Activated CD4-positive, alpha-beta memory T cell treated with anti-CD3 and anti-CD28 coated beads, Interleukin-2, amount 10 ng/mL, durations not matched to agents 7 days and 5 days (primary cell): ENCODE data around the gene DENND4B. TPM values are rescaled to one million over a fixed set of nuclear protein-coding genes. Genes with fewer than 3 reads are reported as not detected.

Experiments
- CTCF ChIA-PET: fragments of 350-600 bp; sonication (Branson Sonifier 250); formaldehyde crosslinking; loops from one replicate; lab custom pipeline; 2021; ENCODE audit warnings: antibody characterized with exemption, inconsistent platforms; lab: Charles Lee
- POLR2A ChIA-PET: fragments of 350-600 bp; sonication (Branson Sonifier 250); formaldehyde crosslinking; loops from one replicate; lab custom pipeline; 2021; ENCODE audit warnings: antibody characterized with exemption; lab: Charles Lee
- DNase-seq: peaks from one replicate; pipeline ENCODE4 v3.0.0-alpha.2; 2020
- H3K27ac Mint-ChIP-seq: one replicate; pipeline ENCODE4 v1.8.0; 2021; ENCODE audit warnings: mild to moderate bottlenecking, mixed read lengths
- H3K27me3 Mint-ChIP-seq: one replicate; pipeline ENCODE4 v1.8.0; 2021; ENCODE audit warnings: mixed read lengths
- H3K36me3 Mint-ChIP-seq: one replicate; pipeline ENCODE4 v1.8.0; 2021; ENCODE audit warnings: low read depth, mixed read lengths
- H3K4me1 Mint-ChIP-seq: one replicate; pipeline ENCODE4 v1.8.0; 2021; ENCODE audit warnings: mixed read lengths
- H3K4me3 Mint-ChIP-seq: one replicate; pipeline ENCODE4 v1.8.0; 2021; ENCODE audit warnings: mild to moderate bottlenecking, mixed read lengths
- H3K9me3 Mint-ChIP-seq: one replicate; pipeline ENCODE4 v1.8.0; 2021; ENCODE audit warnings: mixed read lengths
- total RNA-seq, 2 experiments: library from RNA; stranded (reverse); gene quantifications; one replicate each; pipeline ENCODE4 v1.2.3, GENCODE V29; 2021

Gene DENND4B
- total RNA-seq, 2 experiments from 2014 or later = 159 to 166 TPM

DNA sequence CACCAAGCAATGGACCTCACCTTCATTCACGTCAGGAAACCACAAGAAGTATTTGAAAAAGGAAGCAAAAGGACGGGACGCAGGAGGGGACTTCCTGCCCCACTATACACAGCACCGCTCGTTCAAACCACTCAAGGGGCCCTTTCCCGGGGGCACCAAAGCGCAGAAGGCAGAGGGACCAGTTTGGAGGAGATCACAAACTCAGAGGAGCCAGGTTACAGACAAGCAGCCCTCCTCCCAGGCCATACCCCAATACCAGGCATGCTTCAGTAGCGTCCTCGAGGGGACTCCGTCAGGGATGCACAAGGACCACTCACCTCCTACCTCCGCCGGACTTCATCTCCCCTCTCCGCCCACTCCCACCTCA is 11.2 kb upstream of the DENND4B start:
- no peaks in the 10 kb centered on the region for H3K27me3 Mint-ChIP-seq
- peak; percentile 55 for DNase-seq
- H3K4me3 Mint-ChIP-seq = peak overlapping the region; percentile 96
- ChIA-PET CTCF (interaction anchor here (1.3 to 6.0 kb wide), 4 partner anchors 9 to 29 kb away, joined by 5 to 51 read pairs (median 10); partner anchors contain the start of genes CREB3L4, DENND4B and RAB13), POLR2A (interaction anchor here (0.6 to 7.3 kb wide), 10 partner anchors 9 to 380 kb away, joined by 3 to 112 read pairs (median 8); partner anchors contain the start of genes CREB3L4, DENND4B, GATAD2B and JTB)
- peaks cover 61% of the 10 kb centered on the region for H3K4me1 Mint-ChIP-seq
- peak overlapping the region; percentile 95 for H3K27ac Mint-ChIP-seq
- no peaks in the 10 kb centered on the region for H3K9me3 Mint-ChIP-seq
- peaks cover 47% of the 10 kb centered on the region for H3K36me3 Mint-ChIP-seq

DNA sequence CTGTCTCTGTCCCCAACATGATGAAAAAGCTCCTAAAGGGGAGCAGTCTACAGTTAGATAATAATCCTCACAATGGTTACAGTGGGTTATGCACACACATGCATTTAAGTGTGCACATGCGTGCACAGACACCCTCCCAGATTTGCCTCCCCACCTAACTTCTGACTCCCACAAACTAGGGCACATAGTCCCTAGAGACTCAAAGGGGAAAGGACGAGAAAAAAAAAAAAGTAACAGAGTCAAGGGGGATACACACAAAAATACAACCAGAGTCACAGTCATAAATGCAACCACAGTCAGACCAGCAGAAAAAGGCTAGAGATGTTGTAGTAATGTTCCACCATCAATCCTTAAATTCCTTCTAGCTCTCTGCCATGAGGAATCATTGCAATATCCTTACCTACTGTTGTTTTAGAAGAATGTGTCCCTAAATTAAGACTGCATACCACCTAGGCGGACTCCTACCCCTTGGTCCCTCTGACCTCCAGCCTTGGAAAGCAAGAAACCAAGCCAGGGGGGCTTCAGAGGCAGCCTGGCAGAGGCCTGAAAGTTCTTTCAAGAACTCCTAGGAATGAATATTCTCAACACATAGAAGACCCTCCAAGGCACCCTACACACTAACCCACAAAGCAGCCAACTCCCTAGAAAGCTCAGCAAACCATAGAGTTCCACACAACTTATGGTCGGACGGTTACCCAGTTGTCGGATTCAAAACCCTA is 10.6 kb upstream of the DENND4B start:
- Mint-ChIP-seq H3K9me3 (no peaks in the 10 kb centered on the region), H3K27me3 (no peaks in the 10 kb centered on the region), H3K27ac (peak overlapping the region; percentile 95), H3K36me3 (peaks cover 49% of the 10 kb centered on the region), H3K4me3 (peak overlapping the region; percentile 96), H3K4me1 (peaks cover 55% of the 10 kb centered on the region)
- ChIA-PET CTCF (interaction anchor here (1.4 to 6.0 kb wide), 4 partner anchors 10 to 35 kb away, joined by 5 to 51 read pairs (median 10); partner anchors contain the start of genes CREB3L4, DENND4B and RAB13), POLR2A (interaction anchor here (0.6 to 7.3 kb wide), 9 partner anchors 9 to 379 kb away, joined by 3 to 112 read pairs (median 11); partner anchors contain the start of genes CREB3L4, DENND4B, GATAD2B and JTB)
- DNase-seq = no peak

DNA sequence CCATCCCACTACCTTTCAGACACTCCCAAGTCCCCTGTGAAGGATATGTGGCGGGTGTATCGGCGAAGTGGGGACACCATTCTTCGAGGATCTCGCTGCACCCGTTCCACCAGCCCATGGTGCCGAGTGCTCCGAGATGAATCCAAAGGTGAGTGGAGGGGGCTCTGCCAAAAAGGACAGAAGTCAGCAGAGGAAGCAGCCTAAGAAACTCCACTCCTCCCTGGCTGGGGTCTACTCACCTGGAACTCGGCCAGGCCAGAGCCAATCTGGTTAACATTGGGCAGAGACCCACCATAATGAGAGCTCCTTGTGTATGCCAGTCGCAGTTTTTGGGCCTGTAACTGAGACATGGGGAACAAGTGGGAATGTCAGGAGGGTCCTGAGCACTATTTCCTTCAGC is 8.3 kb upstream of the DENND4B start:
- CTCF ChIA-PET = interaction anchor here (6.0 kb wide), 1 partner anchor 9 kb away, joined by 51 read pairs; the partner anchor contains the start of gene DENND4B
- H3K4me3 Mint-ChIP-seq = no peak overlapping the region
- H3K27ac Mint-ChIP-seq = no peak overlapping the region
- H3K4me1 Mint-ChIP-seq = peaks cover 44% of the 10 kb centered on the region
- no peaks in the 10 kb centered on the region for H3K9me3 Mint-ChIP-seq
- peaks cover 59% of the 10 kb centered on the region for H3K36me3 Mint-ChIP-seq
- DNase-seq = no peak
- POLR2A ChIA-PET = interaction anchor here (0.7 to 7.3 kb wide), 4 partner anchors 8 to 35 kb away, joined by 3 to 112 read pairs (median 44); partner anchors contain the start of genes CREB3L4, DENND4B and SLC39A1
- H3K27me3 Mint-ChIP-seq = no peaks in the 10 kb centered on the region

DNA sequence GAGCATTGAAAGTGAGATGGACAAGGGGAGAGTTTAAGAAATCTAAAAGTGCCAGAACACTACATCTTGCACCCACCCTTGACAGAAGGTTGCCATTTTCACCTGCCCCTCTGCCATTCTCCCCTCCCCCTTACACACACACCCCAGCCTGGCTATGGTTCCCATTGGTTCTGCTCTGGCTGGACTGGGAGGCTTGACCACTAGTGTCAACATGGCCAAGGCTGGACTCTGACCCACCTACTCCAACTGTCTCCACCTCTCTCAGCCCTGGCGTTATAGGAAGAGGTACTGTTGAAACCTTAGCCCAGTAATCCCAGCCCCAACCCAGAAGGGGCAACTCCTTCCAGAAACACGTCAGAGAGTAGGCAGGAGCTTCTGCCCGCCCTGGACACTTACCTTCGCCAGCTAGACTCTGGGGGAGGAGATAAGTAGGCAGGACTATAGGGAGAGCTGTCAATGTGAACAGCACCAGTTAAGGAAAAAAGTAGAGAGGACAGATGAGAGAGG is 7.4 kb upstream of the DENND4B start:
- Mint-ChIP-seq H3K9me3 (no peaks in the 10 kb centered on the region), H3K27ac (peak overlapping the region; percentile 44), H3K36me3 (peaks cover 61% of the 10 kb centered on the region), H3K4me3 (no peak overlapping the region), H3K27me3 (no peaks in the 10 kb centered on the region), H3K4me1 (peaks cover 37% of the 10 kb centered on the region)
- DNase-seq = no peak
- CTCF ChIA-PET = interaction anchor here (1.1 to 6.0 kb wide), 2 partner anchors 8 to 33 kb away, joined by 3 to 51 read pairs; partner anchors contain the start of genes DENND4B and RAB13
- POLR2A ChIA-PET = interaction anchor here (0.6 to 7.3 kb wide), 5 partner anchors 8 to 36 kb away, joined by 3 to 112 read pairs (median 3); partner anchors contain the start of genes CREB3L4, DENND4B and SLC39A1

DNA sequence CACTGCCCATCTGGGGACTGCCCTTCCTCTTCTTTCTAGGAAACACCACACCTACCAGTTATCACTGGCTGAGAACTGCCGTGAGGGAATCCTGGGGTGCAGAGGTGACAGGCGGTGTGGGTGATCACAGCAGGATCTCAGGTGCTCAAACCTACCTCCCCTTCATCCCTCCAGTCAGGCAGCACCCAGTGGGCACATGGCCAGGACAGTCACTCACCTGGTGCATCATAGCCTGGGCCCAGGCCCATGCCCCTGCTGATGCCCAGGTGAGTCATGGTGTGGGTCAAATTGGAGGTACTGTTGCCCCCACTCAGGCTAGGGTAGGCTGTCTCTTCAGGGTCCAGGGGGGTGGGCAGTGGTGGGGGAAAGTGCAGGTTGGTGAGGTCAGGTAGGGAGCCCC is 5.3 kb upstream of the DENND4B start:
- ChIA-PET POLR2A (no interaction called here), CTCF (no interaction called here)
- H3K4me1 Mint-ChIP-seq = peaks cover 32% of the 10 kb centered on the region
- no peaks in the 10 kb centered on the region for H3K9me3 Mint-ChIP-seq
- H3K27ac Mint-ChIP-seq = no peak overlapping the region
- DNase-seq = no peak
- H3K4me3 Mint-ChIP-seq = no peak overlapping the region
- H3K27me3 Mint-ChIP-seq = no peaks in the 10 kb centered on the region
- H3K36me3 Mint-ChIP-seq = peaks cover 65% of the 10 kb centered on the region

DNA sequence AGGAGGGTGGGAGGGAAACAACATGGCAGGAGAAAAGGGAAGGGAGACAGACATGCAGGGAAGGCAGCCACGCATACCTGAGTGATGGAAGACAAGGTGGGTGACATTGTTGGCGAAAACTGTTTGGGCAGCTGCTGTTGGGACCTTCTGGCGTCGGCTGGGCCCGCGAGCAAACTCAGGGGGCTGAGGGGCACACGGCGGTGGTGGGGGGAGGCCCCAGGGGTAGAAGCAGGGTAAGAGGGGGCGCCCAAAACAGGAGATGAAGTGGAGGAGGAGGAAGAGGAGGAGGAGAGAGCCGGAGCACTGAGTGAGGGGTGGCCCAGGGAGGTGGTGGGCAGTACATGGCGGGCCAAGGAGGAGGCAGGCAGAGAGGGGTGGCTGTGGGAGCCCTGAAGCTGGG is 4.7 kb upstream of the DENND4B start:
- Mint-ChIP-seq H3K27me3 (no peaks in the 10 kb centered on the region), H3K4me3 (no peak overlapping the region), H3K27ac (no peak overlapping the region), H3K4me1 (peaks cover 28% of the 10 kb centered on the region), H3K36me3 (peaks cover 66% of the 10 kb centered on the region), H3K9me3 (no peaks in the 10 kb centered on the region)
- ChIA-PET CTCF (interaction anchor here (1.0 kb wide), 1 partner anchor 36 kb away, joined by 3 read pairs; no protein-coding TSS in a partner anchor), POLR2A (interaction anchor here (0.6 to 1.3 kb wide), 3 partner anchors 11 to 28 kb away, joined by 3 read pairs; partner anchors contain the start of gene JTB)
- no peak for DNase-seq

DNA sequence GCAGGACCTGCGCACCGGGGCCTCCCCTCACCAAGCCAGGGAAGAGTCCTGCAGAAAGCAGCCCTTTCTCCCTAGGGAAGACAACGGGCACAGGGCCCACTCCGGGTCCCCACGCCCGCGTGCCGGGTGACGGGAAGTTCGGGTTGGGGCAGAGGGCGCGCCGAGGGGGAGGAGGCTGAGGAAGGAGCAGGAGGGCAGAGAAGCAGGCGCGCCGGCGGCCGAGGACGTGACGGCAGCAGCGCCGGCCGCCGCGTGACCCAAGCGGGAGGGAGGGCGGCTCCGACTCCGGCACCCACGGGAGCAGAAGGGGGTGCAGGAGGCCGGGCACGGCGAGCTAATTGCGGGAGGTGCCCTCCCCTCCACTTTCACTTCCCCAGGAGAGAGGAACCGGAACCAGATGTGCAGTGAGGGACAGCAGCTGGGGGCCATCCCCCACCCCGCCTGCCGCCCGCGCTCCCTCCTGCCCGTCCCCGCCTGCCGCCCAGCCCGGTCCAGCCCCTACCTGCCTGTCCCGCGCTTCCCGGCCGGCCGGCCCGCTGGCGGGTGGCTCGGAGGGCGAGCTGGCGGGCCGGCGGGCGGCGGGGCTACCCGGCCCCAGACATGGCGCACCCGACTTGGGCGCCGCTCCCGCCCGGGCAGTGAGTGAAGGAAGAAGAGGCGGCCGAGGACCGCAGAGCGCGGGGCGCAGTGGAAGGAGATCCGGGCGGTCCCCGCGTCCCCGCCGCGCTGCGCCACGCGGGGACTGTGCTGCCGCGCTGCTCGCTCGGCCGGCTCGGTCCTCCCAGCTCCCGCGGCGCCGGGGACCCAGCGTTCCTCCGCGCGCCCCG is 510 bp downstream of the DENND4B start:
- Mint-ChIP-seq H3K27ac (peak overlapping the region; percentile 99), H3K9me3 (no peaks in the 10 kb centered on the region), H3K4me1 (peaks cover 37% of the 10 kb centered on the region), H3K36me3 (peaks cover 75% of the 10 kb centered on the region), H3K4me3 (peak overlapping the region; percentile 92), H3K27me3 (no peaks in the 10 kb centered on the region)
- peak; percentile 82 for DNase-seq
- CTCF ChIA-PET = interaction anchor here (0.6 to 4.7 kb wide), 21 partner anchors 11 to 301 kb away, joined by 3 to 52 read pairs (median 5); partner anchors contain the start of genes CREB3L4, CRTC2, GATAD2B and JTB
- POLR2A ChIA-PET = interaction anchor here (0.8 to 6.9 kb wide), 25 partner anchors 8 to 410 kb away, joined by 3 to 165 read pairs (median 8); partner anchors contain the start of genes CREB3L4, CRTC2, GATAD2B and JTB

DNA sequence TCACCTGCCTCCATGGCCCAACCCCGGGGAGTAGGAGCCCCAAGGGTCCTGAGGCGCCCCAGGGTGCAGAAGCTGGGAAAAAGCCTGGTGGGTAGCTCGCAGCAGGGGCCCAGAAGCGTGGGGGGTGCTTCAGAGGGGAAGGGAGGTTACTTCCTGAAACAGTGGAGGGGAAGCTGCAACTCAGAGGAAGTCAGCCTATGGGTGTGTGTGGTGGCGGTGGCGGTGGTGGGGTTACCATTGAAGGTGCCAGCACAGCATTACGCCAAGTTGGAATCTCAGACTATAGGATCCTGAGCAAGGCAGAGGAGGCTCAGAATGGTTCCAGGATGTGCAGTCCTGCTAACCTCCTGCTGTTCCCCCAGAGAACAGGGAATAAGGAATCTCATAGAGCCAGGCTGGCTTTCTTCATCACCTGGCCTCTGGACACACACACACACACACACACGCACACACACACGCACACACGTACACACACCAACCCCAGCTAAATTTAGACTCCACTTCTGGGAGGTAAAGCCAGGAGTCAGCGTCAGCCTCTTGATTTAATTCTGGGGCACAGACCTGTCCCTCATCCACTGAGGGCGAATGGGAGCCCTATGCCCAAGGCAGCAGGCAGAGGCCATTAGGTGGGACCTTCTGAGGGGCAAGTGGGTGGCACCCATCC is 1.3 kb downstream of the DENND4B start:
- peaks cover 39% of the 10 kb centered on the region for H3K4me1 Mint-ChIP-seq
- peaks cover 75% of the 10 kb centered on the region for H3K36me3 Mint-ChIP-seq
- peak; percentile 91 for DNase-seq
- H3K9me3 Mint-ChIP-seq = no peaks in the 10 kb centered on the region
- ChIA-PET POLR2A (interaction anchor here (0.7 to 6.9 kb wide), 29 partner anchors 9 to 413 kb away, joined by 3 to 165 read pairs (median 7); partner anchors contain the start of genes CHTOP, CREB3L4, CRTC2 and GATAD2B), CTCF (interaction anchor here (0.7 to 4.7 kb wide), 18 partner anchors 11 to 212 kb away, joined by 3 to 52 read pairs (median 4); partner anchors contain the start of genes CREB3L4, CRTC2, GATAD2B and JTB)
- H3K4me3 Mint-ChIP-seq = peak overlapping the region; percentile 92
- H3K27ac Mint-ChIP-seq = peak overlapping the region; percentile 99
- no peaks in the 10 kb centered on the region for H3K27me3 Mint-ChIP-seq

DNA sequence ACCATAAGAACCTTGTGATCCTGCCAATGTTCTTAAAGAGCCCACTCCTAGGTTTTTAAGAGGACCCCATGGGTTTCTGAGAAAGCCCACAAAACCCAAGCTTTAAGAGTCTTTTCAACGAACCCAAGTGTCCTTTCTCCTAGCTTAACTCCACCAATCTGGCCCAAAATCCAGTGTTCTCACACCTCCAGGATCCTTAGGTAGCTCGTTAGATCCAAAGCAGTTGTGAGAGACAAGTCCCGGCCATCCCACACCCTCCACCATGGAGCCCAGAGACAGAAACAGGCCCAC is 1.7 kb downstream of the DENND4B start:
- ChIA-PET CTCF (interaction anchor here (0.7 to 4.7 kb wide), 12 partner anchors 12 to 212 kb away, joined by 3 to 52 read pairs (median 18); partner anchors contain the start of genes CREB3L4, CRTC2, GATAD2B and JTB), POLR2A (interaction anchor here (0.7 to 6.9 kb wide), 27 partner anchors 9 to 413 kb away, joined by 3 to 165 read pairs (median 8); partner anchors contain the start of genes CHTOP, CREB3L4, CRTC2 and GATAD2B)
- H3K27me3 Mint-ChIP-seq = no peaks in the 10 kb centered on the region
- H3K4me1 Mint-ChIP-seq = peaks cover 40% of the 10 kb centered on the region
- peaks cover 76% of the 10 kb centered on the region for H3K36me3 Mint-ChIP-seq
- peak overlapping the region; percentile 92 for H3K4me3 Mint-ChIP-seq
- peak overlapping the region; percentile 99 for H3K27ac Mint-ChIP-seq
- no peak for DNase-seq
- no peaks in the 10 kb centered on the region for H3K9me3 Mint-ChIP-seq

DNA sequence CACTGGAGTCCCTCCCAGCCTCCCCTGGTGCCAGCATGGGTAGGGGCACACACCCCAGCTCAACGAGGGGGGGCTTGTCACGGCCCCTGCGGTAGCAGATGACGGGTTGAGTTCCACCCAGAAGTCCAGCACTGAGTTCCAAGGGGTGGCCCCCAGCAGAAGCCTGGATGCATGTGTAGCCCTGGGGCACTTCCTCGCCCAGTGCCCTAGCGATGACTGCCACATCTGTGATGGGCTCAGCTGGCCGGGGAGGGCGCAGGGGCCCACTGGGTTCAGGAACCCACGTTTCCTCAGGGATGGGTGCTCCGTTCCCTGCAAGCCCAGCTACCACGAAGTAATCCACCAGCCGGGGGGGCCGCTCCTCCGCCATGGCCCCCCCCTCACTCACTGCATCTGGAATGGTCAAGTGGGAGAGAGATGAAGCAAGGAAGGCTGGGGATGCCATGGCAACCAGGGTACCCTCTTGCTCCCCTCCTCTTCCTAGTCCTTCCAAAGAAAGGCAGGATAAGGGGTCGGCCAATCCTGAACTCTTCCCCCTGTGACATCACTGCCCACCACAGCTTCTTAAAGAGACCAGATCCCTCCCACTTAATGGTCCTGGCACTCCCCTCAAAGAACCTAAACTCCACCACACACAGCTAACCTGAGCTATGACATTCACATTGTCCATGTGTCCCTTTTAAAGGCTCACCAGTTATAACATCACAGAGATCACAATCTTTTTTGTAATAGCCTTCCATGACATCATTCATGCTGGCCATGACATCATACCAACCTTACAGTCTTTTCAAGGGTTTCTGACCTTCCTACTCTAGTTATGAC is 2.3 kb downstream of the DENND4B start:
- Mint-ChIP-seq H3K27ac (peak overlapping the region; percentile 99), H3K4me1 (peaks cover 40% of the 10 kb centered on the region), H3K4me3 (peak overlapping the region; percentile 92), H3K36me3 (peaks cover 81% of the 10 kb centered on the region), H3K9me3 (no peaks in the 10 kb centered on the region), H3K27me3 (no peaks in the 10 kb centered on the region)
- DNase-seq = no peak
- CTCF ChIA-PET = interaction anchor here (0.7 to 4.7 kb wide), 11 partner anchors 12 to 347 kb away, joined by 3 to 52 read pairs (median 20); partner anchors contain the start of genes CREB3L4, CRTC2, GATAD2B and RAB13
- POLR2A ChIA-PET = interaction anchor here (0.7 to 6.9 kb wide), 25 partner anchors 8 to 412 kb away, joined by 3 to 165 read pairs (median 8); partner anchors contain the start of genes CHTOP, CREB3L4, CRTC2 and GATAD2B
